ENCODE results near the gene RBMS3. TPM values are rescaled to one million over a fixed set of nuclear protein-coding genes. Genes with fewer than 3 reads are reported as not detected.

Gene RBMS3
- total and polyA plus RNA-seq, 2 experiments from 2014 or later: 3.2 to 7.4 TPM

- TF ChIP-seq ZNF462 (CRISPR knock-in tag; IDR thresholded peaks at IDR 0.05) (no peak), CTCF (conservative IDR thresholded peaks at IDR 0.05; ENCODE audit: low read depth in 2 of 2) (no peak)
These were observed 358.9 kb downstream of the RBMS3 start (continued) for GRCh38 chr3:29639578-29640290.

- no peak overlapping the region for H3K27ac ChIP-seq (ENCODE audit: low read depth)
- TF ChIP-seq NANOG (IDR thresholded peaks at IDR 0.05; ENCODE audit: borderline replicate concordance) (no peak), REST (IDR thresholded peaks at IDR 0.05; ENCODE audit: unreplicated experiment) (no peak), JUNB (IDR thresholded peaks at IDR 0.05; ENCODE audit: unreplicated experiment) (no peak), ZNF114 (CRISPR knock-in tag; IDR thresholded peaks at IDR 0.05) (no peak), CTCF (conservative IDR thresholded peaks at IDR 0.05; ENCODE audit: low read depth in 2 of 2) (no peak), EZH2phosphoT487 (IDR thresholded peaks at IDR 0.05; ENCODE audit: unreplicated experiment) (no peak), ETS1 (IDR thresholded peaks at IDR 0.05) (no peak)
These were observed 361.6 kb downstream of the RBMS3 start for GRCh38 chr3:29642393-29643033.

More at GRCh38 chr3:29642393-29643033, 361.6 kb downstream of the RBMS3 start:
- Mint-ChIP-seq H3K9me3 (no peaks in the 10 kb centered on the region), H3K4me3 (no peak overlapping the region), H3K27ac (no peak overlapping the region), H3K36me3 (ENCODE audit: low read depth) (no peaks in the 10 kb centered on the region), H3K4me1 (peaks cover 29% of the 10 kb centered on the region), H3K27me3 (ENCODE audit: insufficient read depth, low read depth, poor library complexity) (no peaks in the 10 kb centered on the region)
- DNase-seq (ENCODE audit: low spot score) (no peak), ATAC-seq (no peak)
- no peak overlapping the region for H3K4me2 ChIP-seq
- no peaks in the 10 kb centered on the region for H3K79me2 ChIP-seq (replicated peaks; ENCODE audit: insufficient read depth)
- H3K4me1 ChIP-seq (ENCODE audit: insufficient read depth): peaks cover 14% of the 10 kb centered on the region; the same call in 1 of the 2 replicates
- H3K4me3 ChIP-seq: no peak overlapping the region
- no peak overlapping the region for H2AFZ ChIP-seq
- H3F3A ChIP-seq (replicated peaks; ENCODE audit: low read depth): no peaks in the 10 kb centered on the region
- H3K9me2 ChIP-seq (ENCODE audit: insufficient read depth): no peaks in the 10 kb centered on the region
- H3K36me3 ChIP-seq (ENCODE audit: insufficient read depth): no peaks in the 10 kb centered on the region
- H4K20me1 ChIP-seq (replicated peaks; ENCODE audit: insufficient read depth): no peaks in the 10 kb centered on the region
- no peaks in the 10 kb centered on the region for H3K27me3 ChIP-seq (ENCODE audit: insufficient read depth)
